NT2/D1 (cell line): ENCODE measurements around the gene FKBP3.

Experiments
- DNase-seq: peaks from one replicate; pipeline ENCODE4 v3.0.0-alpha.2; 2011; ENCODE audit warnings: low read depth, low spot score
- H3K27me3 ChIP-seq: 2 replicates; pipeline ENCODE4 v1.6.0; 2011; ENCODE audit warnings: mild to moderate bottlenecking; ENCODE audit not compliant: insufficient read length, insufficient read depth
- H3K36me3 ChIP-seq: 2 replicates; pipeline ENCODE4 v1.6.1; 2011; ENCODE audit warnings: mild to moderate bottlenecking, low read length, mixed read lengths; ENCODE audit not compliant: insufficient read depth, insufficient read length
- H3K4me1 ChIP-seq: 2 replicates; pipeline ENCODE4 v1.5.1; 2011; ENCODE audit not compliant: insufficient read depth, insufficient read length
- H3K4me3 ChIP-seq: 2 replicates; pipeline ENCODE4 v1.5.1; 2011; ENCODE audit warnings: low read depth; ENCODE audit not compliant: insufficient read length
- H3K9ac ChIP-seq: 2 replicates; pipeline ENCODE4 v1.6.0; 2011; ENCODE audit warnings: low read depth; ENCODE audit not compliant: insufficient read length
- H3K9me3 ChIP-seq: 2 replicates; pipeline ENCODE4 v1.5.1; 2011; ENCODE audit warnings: mild to moderate bottlenecking, low read length; ENCODE audit not compliant: insufficient read depth
- SUZ12 ChIP-seq: IDR thresholded peaks from 2 replicates; pipeline ENCODE4 v1.6.1; 2011; ENCODE audit not compliant: insufficient read length, insufficient read depth; ENCODE audit errors: extremely low read depth
- YY1 ChIP-seq: IDR thresholded peaks from 2 replicates; pipeline ENCODE4 v1.6.1; 2011; ENCODE audit not compliant: insufficient read length, insufficient read depth
- ZNF274 ChIP-seq: IDR thresholded peaks from 2 replicates; pipeline ENCODE4 v1.6.1; 2011; ENCODE audit warnings: mild to moderate bottlenecking, low read depth, low read length

The FKBP3 gene

GRCh38 chr14:45078323-45078722 is 56.0 kb downstream of the FKBP3 start:
- Histone ChIP-seq H3K9ac (no peak overlapping the region), H3K36me3 (no peaks in the 10 kb centered on the region), H3K4me1 (no peaks in the 10 kb centered on the region), H3K4me3 (no peak overlapping the region), H3K27me3 (no peaks in the 10 kb centered on the region), H3K9me3 (no peaks in the 10 kb centered on the region)
- no peak for TF ChIP-seq SUZ12
- no peak for TF ChIP-seq ZNF274
- TF ChIP-seq YY1, result no peak
- DNase-seq, result no peak

GRCh38 chr14:45073231-45073879 is 60.9 kb downstream of the FKBP3 start:
- no peaks in the 10 kb centered on the region for H3K27me3 ChIP-seq
- no peak overlapping the region for H3K4me3 ChIP-seq
- no peaks in the 10 kb centered on the region for H3K36me3 ChIP-seq
- no peaks in the 10 kb centered on the region for H3K4me1 ChIP-seq
- TF ChIP-seq YY1, result no peak
- no peak for TF ChIP-seq ZNF274
- no peak for DNase-seq
- H3K9me3 ChIP-seq, result no peaks in the 10 kb centered on the region
- H3K9ac ChIP-seq, result no peak overlapping the region

- Histone ChIP-seq H3K4me1 (no peaks in the 10 kb centered on the region), H3K36me3 (no peaks in the 10 kb centered on the region), H3K27me3 (no peaks in the 10 kb centered on the region), H3K4me3 (no peak overlapping the region), H3K9me3 (no peaks in the 10 kb centered on the region), H3K9ac (no peak overlapping the region)
- TF ChIP-seq SUZ12, result no peak
- TF ChIP-seq YY1, result no peak
- TF ChIP-seq ZNF274, result no peak
- DNase-seq, result no peak
Measured at GRCh38 chr14:45072126-45072525, 62.2 kb downstream of the FKBP3 start.

GRCh38 chr14:45070215-45070614 is 64.1 kb downstream of the FKBP3 start:
- Histone ChIP-seq H3K36me3 (no peaks in the 10 kb centered on the region), H3K9me3 (no peaks in the 10 kb centered on the region), H3K4me3 (no peak overlapping the region), H3K27me3 (no peaks in the 10 kb centered on the region), H3K9ac (no peak overlapping the region), H3K4me1 (no peaks in the 10 kb centered on the region)
- TF ChIP-seq SUZ12, result no peak
- no peak for TF ChIP-seq YY1
- no peak for TF ChIP-seq ZNF274
- no peak for DNase-seq

GRCh38 chr14:45068396-45068795 is 65.9 kb downstream of the FKBP3 start:
- Histone ChIP-seq H3K4me3 (no peak overlapping the region), H3K36me3 (no peaks in the 10 kb centered on the region), H3K4me1 (no peaks in the 10 kb centered on the region), H3K9me3 (no peaks in the 10 kb centered on the region), H3K9ac (no peak overlapping the region), H3K27me3 (no peaks in the 10 kb centered on the region)
- DNase-seq, result no peak
- TF ChIP-seq SUZ12 (no peak), YY1 (no peak)

- Histone ChIP-seq H3K9me3 (no peaks in the 10 kb centered on the region), H3K4me1 (no peaks in the 10 kb centered on the region), H3K27me3 (no peaks in the 10 kb centered on the region), H3K4me3 (no peak overlapping the region), H3K9ac (no peak overlapping the region), H3K36me3 (no peaks in the 10 kb centered on the region)
- TF ChIP-seq SUZ12 (no peak), ZNF274 (no peak), YY1 (no peak)
- no peak for DNase-seq
Measured at GRCh38 chr14:45066667-45067066, 67.6 kb downstream of the FKBP3 start.

- Histone ChIP-seq H3K9me3 (no peaks in the 10 kb centered on the region), H3K36me3 (no peaks in the 10 kb centered on the region), H3K4me1 (no peaks in the 10 kb centered on the region), H3K4me3 (no peak overlapping the region), H3K9ac (no peak overlapping the region), H3K27me3 (no peaks in the 10 kb centered on the region)
- no peak for DNase-seq
- TF ChIP-seq ZNF274 (no peak), SUZ12 (no peak), YY1 (no peak)
Measured at GRCh38 chr14:45065956-45066355, 68.3 kb downstream of the FKBP3 start.
